Activated CD4-positive, alpha-beta T cell treated with anti-CD3 and anti-CD28 coated beads, Interleukin-2, amount 50 U/mL, for 48 hours (primary cell): Measurements from ENCODE around the gene SIRPG.
"Not testable (repeated sequence)": the region's sequence is repeated elsewhere in the genome, so short reads cannot be mapped to it uniquely, and the experiment has no call there.

Source experiments
- DNase-seq, 2 experiments: peaks; one replicate each; pipeline ENCODE4 v3.0.0-alpha.2; 2020

SIRPG gene

DNA sequence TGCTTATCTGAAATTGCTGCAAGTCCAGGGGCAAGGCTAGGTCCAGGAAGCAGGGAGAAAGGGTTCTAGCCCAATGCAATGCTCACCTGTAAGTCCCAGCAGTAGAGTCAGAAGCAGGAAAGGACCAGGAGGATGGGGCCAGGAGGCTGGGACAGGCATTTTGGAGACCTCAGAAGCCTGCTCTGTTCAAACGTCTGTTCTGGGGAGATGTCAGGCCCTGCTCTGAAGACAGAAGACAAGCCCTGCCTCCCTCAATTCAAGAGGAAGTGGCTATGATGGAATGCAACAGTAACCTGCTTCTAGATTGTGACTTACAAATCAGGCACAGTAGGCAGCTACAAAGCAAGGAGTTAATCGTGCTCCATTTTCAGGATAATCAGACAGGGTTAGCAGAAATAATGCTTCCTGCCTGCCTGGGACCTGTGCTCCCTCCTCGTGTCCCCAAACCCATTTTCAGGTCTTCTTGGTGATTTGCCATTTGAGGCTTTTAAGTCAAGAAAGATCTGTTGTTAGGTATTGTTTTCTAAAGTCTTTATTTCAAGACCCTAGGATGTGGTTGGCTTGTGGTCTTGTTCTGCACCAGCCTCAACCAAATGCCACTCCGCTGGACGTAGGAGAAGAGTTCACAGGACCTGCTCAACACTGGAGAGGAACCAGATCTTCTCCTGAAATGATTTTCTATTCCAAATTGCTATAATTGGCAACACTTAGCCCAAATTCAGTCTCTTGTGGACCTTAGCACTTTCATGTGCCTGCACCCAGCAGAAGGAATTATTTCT, at the start of gene SIRPG:
Gene SIRPG, minus strand, starts transcription at position 224 of the 779 bp plus-strand sequence. Its CDS starts 65 bp downstream, at position 159.
- DNase-seq = no peak

GRCh38 chr20:1706887-1707286, 49.3 kb upstream of the SIRPG start:
- not testable (repeated sequence) for DNase-seq

DNA sequence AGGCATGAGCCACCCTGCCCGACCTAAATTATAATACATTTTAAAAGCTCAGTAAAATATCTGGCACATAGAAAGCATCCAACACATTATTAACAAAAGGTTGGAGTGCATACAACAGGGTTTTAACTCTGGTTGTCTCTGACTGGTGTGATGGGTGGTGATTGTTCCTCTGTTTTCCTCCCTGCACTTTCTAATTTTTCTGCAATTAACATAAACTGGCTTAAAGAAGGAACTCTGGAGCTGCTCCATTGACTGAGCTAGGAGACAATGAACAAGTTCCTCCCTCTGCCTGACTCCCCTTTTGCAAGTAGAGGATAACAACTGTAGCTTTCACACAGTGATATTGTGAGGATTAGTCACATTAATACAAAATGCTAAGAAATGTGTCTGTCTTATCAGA, 48.5 kb upstream of the SIRPG start:
- DNase-seq = no peak

- DNase-seq = no peak
Measured at GRCh38 chr20:1702855-1703254, 45.3 kb upstream of the SIRPG start.

GRCh38 chr20:1702328-1702727, 44.7 kb upstream of the SIRPG start:
- no peak for DNase-seq

DNA sequence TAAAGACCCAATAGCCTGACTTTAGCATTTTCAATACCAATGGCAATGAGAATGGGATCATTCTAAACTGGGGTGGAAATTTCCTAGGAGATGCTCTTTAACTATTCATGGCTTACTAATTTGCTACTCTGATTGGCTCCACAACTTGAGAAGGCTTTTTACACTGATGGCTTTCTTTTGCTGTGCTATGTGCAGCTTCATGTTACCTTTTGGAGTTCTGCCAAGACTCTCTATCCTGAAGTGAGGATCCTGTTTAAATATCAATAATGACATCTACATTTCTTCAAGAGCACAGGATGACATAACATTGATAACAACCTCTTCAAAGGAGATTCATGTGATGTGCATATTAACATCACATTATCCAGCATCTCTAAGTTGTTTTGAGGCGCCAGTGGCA, 43.4 kb upstream of the SIRPG start:
- no peak for DNase-seq

GRCh38 chr20:1697592-1697991, 40.0 kb upstream of the SIRPG start:
- DNase-seq = no peak

- no peak for DNase-seq
Measured at GRCh38 chr20:1696521-1697209, 39.1 kb upstream of the SIRPG start.

DNA sequence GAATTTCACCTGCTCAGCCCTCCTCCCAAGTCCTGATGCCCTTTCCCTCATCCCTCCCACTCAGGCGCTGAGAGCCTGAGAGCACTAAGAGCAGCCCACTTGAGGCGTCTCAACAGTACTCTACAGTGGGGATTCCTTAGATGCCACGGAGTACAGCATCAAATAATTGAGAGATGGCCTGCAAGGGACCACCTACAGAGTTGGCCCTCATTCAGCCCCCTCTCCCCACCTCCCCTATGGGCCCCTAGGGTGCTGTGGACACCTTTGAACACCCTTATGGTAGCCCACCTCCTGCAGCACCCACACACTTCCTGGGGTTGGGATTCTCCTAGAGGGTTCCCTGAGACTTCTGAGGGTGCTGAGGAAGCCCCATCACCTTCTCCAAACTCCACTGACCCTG, 37.1 kb upstream of the SIRPG start:
- DNase-seq = no peak

DNA sequence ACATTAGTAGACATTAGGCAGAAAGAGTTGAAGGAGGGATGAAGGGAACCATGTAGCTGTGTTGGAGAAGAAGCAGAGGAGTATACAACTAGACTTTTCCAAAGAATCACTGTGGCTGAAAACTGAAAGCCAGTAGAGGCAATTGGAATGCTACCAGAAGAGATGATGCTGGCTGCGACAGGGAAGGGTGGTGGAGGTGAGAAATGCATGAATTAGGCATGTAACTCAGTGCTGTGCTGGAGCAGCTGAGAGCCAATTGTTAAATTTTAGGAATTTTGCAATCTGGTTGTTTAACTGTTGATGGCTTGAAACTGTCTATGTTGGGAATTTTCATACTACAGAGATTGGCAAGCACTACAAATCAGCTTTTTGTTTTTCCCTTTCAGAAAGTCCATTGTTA, 35.8 kb upstream of the SIRPG start:
- DNase-seq = no peak

GRCh38 chr20:1689721-1690120, 32.1 kb upstream of the SIRPG start:
- no peak for DNase-seq

DNA sequence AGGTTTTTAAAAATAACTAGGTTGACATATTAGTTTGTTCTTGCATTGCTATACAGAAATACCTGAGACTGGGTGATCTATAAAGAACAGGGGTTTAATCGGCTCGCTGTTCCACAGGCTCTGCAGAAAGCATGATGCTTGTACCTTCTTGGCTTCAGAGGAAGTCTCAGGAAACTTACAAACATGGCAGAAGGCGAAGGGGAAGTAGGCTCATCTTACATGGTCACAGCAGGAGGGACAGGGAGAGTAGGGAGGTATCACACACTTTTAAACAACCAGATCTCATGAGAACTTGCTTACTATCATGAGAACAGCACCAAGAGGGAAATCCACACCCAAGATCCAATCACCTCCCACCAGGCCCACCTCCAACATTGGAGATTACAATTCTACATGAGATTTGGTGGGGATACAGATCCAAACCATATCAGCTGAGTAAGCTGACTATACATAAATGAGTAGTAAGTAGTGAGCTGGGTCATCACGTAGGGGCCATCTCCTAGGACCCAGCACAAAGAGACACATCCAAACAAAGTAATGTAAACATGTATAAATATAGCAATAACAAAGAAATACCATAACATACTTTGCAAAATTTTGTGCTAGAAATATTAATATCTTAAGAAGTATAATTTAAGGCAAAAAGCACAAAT, 31.4 kb upstream of the SIRPG start:
- no peak for DNase-seq

- DNase-seq = no peak
Measured at GRCh38 chr20:1687053-1687452, 29.5 kb upstream of the SIRPG start.

DNA sequence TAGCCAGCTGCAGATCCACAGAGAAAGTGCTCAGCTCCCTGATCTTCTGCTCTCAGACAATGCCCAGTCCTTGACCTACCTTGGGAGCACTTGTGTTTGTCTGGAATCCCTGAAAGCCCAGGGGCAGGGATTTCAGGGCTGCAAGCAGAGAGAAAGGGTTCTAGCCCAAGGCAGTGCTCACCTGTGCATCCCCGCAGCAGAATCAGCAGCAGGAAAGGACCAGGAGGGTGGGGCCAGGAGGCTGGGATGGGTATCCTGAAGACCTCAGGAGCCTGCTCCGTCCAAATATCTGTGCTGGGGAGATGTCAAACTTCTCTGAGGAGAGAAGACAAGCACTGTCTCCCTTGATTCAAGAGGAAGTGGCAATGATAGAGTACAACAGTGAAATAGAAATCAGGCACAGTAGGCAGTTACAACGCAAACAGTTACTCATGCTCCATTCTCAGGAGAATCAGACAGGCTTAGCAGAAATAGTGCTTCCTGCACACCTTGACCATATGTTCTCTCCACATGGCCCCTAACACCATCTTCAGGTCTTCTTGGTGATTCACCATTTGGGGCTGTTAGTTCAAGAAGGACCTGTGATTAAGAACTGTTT, 28.7 kb upstream of the SIRPG start:
- no peak for DNase-seq

- peak in 1 of 2 experiments; percentile 21 for DNase-seq
Measured at GRCh38 chr20:1685304-1686052, 27.9 kb upstream of the SIRPG start.

- DNase-seq = no peak
Measured at GRCh38 chr20:1684872-1685271, 27.3 kb upstream of the SIRPG start.

- no peak for DNase-seq
Measured at GRCh38 chr20:1676650-1677049, 19.1 kb upstream of the SIRPG start.

GRCh38 chr20:1674990-1675780, 17.6 kb upstream of the SIRPG start:
- no peak for DNase-seq

- peak; percentile 56 to 58 for DNase-seq
Measured at GRCh38 chr20:1674361-1674760, 16.8 kb upstream of the SIRPG start.

GRCh38 chr20:1673424-1673823, 15.8 kb upstream of the SIRPG start:
- DNase-seq = no peak

DNA sequence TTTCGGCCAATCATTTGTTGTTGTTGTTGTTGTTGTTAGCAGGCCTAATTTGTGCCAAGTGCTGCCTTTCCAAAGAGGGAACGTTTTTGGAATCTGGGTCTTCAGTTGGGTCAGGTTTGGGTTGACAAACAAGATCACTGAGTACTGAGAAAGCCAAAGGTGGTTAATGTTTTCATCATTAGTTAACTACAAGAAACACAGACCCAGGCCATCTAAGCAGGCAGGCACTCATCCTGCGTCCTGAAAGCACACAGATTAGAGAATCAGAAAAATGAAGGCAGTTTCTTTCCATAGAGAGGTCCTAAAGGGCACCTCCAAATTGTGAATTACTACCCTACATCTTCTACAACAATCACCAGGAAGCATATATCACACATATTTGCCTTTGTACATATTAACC, 15.1 kb upstream of the SIRPG start:
- DNase-seq = no peak
